ENCODE measurements around the gene CLEC2D.
A peak's percentile ranks its signal among the peaks of the same experiment; 100 is the strongest.

GRCh38 chr12:9707864-9708808 lies 38.6 kb downstream of the CLEC2D start:
- TF ChIP-seq, protein P1, sequence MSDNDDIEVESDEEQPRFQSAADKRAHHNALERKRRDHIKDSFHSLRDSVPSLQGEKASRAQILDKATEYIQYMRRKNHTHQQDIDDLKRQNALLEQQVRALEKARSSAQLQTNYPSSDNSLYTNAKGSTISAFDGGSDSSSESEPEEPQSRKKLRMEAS (IDR thresholded peaks at IDR 0.05), result no peak
- TF ChIP-seq, protein P2, sequence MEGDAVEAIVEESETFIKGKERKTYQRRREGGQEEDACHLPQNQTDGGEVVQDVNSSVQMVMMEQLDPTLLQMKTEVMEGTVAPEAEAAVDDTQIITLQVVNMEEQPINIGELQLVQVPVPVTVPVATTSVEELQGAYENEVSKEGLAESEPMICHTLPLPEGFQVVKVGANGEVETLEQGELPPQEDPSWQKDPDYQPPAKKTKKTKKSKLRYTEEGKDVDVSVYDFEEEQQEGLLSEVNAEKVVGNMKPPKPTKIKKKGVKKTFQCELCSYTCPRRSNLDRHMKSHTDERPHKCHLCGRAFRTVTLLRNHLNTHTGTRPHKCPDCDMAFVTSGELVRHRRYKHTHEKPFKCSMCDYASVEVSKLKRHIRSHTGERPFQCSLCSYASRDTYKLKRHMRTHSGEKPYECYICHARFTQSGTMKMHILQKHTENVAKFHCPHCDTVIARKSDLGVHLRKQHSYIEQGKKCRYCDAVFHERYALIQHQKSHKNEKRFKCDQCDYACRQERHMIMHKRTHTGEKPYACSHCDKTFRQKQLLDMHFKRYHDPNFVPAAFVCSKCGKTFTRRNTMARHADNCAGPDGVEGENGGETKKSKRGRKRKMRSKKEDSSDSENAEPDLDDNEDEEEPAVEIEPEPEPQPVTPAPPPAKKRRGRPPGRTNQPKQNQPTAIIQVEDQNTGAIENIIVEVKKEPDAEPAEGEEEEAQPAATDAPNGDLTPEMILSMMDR (IDR thresholded peaks at IDR 0.05 in 2 of 3, conservative IDR thresholded peaks at IDR 0.05 in 1 of 3; ENCODE audit: borderline replicate concordance in 1 of 3, insufficient read depth in 1 of 3, low read depth in 2 of 3, low read length in 2 of 3), result peak; percentile 72 to 88 (median 88)
- TF ChIP-seq EGR1 (IDR thresholded peaks at IDR 0.05; ENCODE audit: low read depth) (no peak), POLR2AphosphoS5 (IDR thresholded peaks at IDR 0.05; ENCODE audit: low read depth, low read length) (no peak), SP1 (IDR thresholded peaks at IDR 0.05; ENCODE audit: low read depth) (no peak), ZBTB33 (IDR thresholded peaks at IDR 0.05; ENCODE audit: extremely low read depth, insufficient replicate concordance, low read length) (no peak), RAD21 (IDR thresholded peaks at IDR 0.05; ENCODE audit: low read depth) (peak; percentile 64), POLR2A (IDR thresholded peaks at IDR 0.05; ENCODE audit: borderline replicate concordance, extremely low read depth, insufficient read depth, insufficient read length) (no peak), FOSL1 (IDR thresholded peaks at IDR 0.05; ENCODE audit: low read depth) (no peak), JUND (IDR thresholded peaks at IDR 0.05) (no peak), ZFX (IDR thresholded peaks at IDR 0.05) (no peak)
